ENCODE results near the gene NPIPB13. TPM values are rescaled to one million over a fixed set of nuclear protein-coding genes. Genes with fewer than 3 reads are reported as not detected.
A peak's percentile ranks its signal among the peaks of the same experiment; 100 is the strongest.
"Not testable (repeated sequence)": the region's sequence is repeated elsewhere in the genome, so short reads cannot be mapped to it uniquely, and the experiment has no call there.

The NPIPB13 gene
- total RNA-seq (2014; rRNA removed; shearing (Covaris generic); ENCODE audit: low replicate concordance), result 0.58 and 9.1 TPM in 2 replicates

GRCh38 chr16:30248379-30248778 is at the start of gene NPIPB13:
TSS of gene NPIPB13 (minus strand) at chr16:30248479. CDS start at chr16:30245573, 2,906 bp downstream.
- H3K9me3 ChIP-seq (ENCODE audit: low read length); H3K36me3 ChIP-seq (ENCODE audit: insufficient read depth, low read length); H3K79me2 ChIP-seq (ENCODE audit: low read length); H2AFZ ChIP-seq (ENCODE audit: low read length); H3K4me1 ChIP-seq (ENCODE audit: low read length); H3K4me3 ChIP-seq (ENCODE audit: low read length); H3K27me3 ChIP-seq (ENCODE audit: low read length); H3K27ac ChIP-seq (ENCODE audit: low read length); H4K20me1 ChIP-seq (ENCODE audit: insufficient read depth, low read depth, low read length); DNase-seq; H3K9me2 ChIP-seq (replicated peaks; ENCODE audit: insufficient read depth, low read length); H3K9ac ChIP-seq (ENCODE audit: low read length); H3K4me2 ChIP-seq (ENCODE audit: low read depth, low read length, poor library complexity, severe bottlenecking): not testable (repeated sequence)

DNA sequence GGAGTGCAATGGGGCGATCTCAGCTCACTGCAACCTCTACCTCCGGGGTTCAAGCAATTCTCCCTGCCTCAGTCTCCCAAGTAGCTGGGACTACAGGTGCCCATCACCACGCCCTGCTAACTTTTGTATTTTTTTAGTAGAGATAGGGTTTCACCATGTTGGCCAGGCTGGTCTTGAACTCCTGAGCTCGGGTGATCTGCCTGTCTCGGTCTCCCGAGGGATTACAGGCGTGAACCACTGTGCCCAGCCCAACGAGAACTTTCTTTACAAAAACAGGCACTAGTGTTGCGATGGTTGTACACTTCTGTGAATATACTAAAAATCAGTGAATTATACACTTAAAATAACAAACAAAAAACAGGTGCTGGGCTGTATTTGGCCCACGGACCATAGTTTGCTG is 34.1 kb upstream of the NPIPB13 start:
- not testable (repeated sequence) for H4K20me1 ChIP-seq (ENCODE audit: insufficient read depth, low read depth, low read length); H3K4me2 ChIP-seq (ENCODE audit: low read depth, low read length, poor library complexity, severe bottlenecking); H2AFZ ChIP-seq (ENCODE audit: low read length); H3K4me1 ChIP-seq (ENCODE audit: low read length); H3K27me3 ChIP-seq (ENCODE audit: low read length); H3K79me2 ChIP-seq (ENCODE audit: low read length); H3K36me3 ChIP-seq (ENCODE audit: insufficient read depth, low read length); H3K27ac ChIP-seq (ENCODE audit: low read length); H3K9me3 ChIP-seq (ENCODE audit: low read length); H3K9me2 ChIP-seq (replicated peaks; ENCODE audit: insufficient read depth, low read length); H3K9ac ChIP-seq (ENCODE audit: low read length); H3K4me3 ChIP-seq (ENCODE audit: low read length)
- peak; percentile 34 for DNase-seq

GRCh38 chr16:30278523-30278922 is 30.2 kb upstream of the NPIPB13 start:
- H3K36me3 ChIP-seq (ENCODE audit: insufficient read depth, low read length), result not testable (repeated sequence)

GRCh38 chr16:30217082-30217481 is 31.2 kb downstream of the NPIPB13 start:
- not testable (repeated sequence) for DNase-seq; H4K20me1 ChIP-seq (ENCODE audit: insufficient read depth, low read depth, low read length); H3K27ac ChIP-seq (ENCODE audit: low read length); H3K9me2 ChIP-seq (replicated peaks; ENCODE audit: insufficient read depth, low read length); H3K4me2 ChIP-seq (ENCODE audit: low read depth, low read length, poor library complexity, severe bottlenecking); H3K9ac ChIP-seq (ENCODE audit: low read length); H3K9me3 ChIP-seq (ENCODE audit: low read length); H3K4me3 ChIP-seq (ENCODE audit: low read length); H3K36me3 ChIP-seq (ENCODE audit: insufficient read depth, low read length); H3K79me2 ChIP-seq (ENCODE audit: low read length); H3K4me1 ChIP-seq (ENCODE audit: low read length); H3K27me3 ChIP-seq (ENCODE audit: low read length); H2AFZ ChIP-seq (ENCODE audit: low read length)

More at GRCh38 chr16:30278523-30278922, 30.2 kb upstream of the NPIPB13 start:
- H3K4me1 ChIP-seq (ENCODE audit: low read length); H3K4me2 ChIP-seq (ENCODE audit: low read depth, low read length, poor library complexity, severe bottlenecking); H4K20me1 ChIP-seq (ENCODE audit: insufficient read depth, low read depth, low read length); H3K79me2 ChIP-seq (ENCODE audit: low read length); H3K9me3 ChIP-seq (ENCODE audit: low read length); DNase-seq; H3K27ac ChIP-seq (ENCODE audit: low read length); H3K4me3 ChIP-seq (ENCODE audit: low read length); H3K27me3 ChIP-seq (ENCODE audit: low read length); H2AFZ ChIP-seq (ENCODE audit: low read length); H3K9ac ChIP-seq (ENCODE audit: low read length); H3K9me2 ChIP-seq (replicated peaks; ENCODE audit: insufficient read depth, low read length): not testable (repeated sequence)

GRCh38 chr16:30211414-30211813 is 36.9 kb downstream of the NPIPB13 start:
- H2AFZ ChIP-seq (ENCODE audit: low read length); H3K27me3 ChIP-seq (ENCODE audit: low read length); H3K4me1 ChIP-seq (ENCODE audit: low read length); H3K9me2 ChIP-seq (replicated peaks; ENCODE audit: insufficient read depth, low read length); H3K27ac ChIP-seq (ENCODE audit: low read length); H3K9ac ChIP-seq (ENCODE audit: low read length); H3K36me3 ChIP-seq (ENCODE audit: insufficient read depth, low read length); H4K20me1 ChIP-seq (ENCODE audit: insufficient read depth, low read depth, low read length); H3K79me2 ChIP-seq (ENCODE audit: low read length); H3K4me2 ChIP-seq (ENCODE audit: low read depth, low read length, poor library complexity, severe bottlenecking); DNase-seq; H3K4me3 ChIP-seq (ENCODE audit: low read length); H3K9me3 ChIP-seq (ENCODE audit: low read length): not testable (repeated sequence)

DNA sequence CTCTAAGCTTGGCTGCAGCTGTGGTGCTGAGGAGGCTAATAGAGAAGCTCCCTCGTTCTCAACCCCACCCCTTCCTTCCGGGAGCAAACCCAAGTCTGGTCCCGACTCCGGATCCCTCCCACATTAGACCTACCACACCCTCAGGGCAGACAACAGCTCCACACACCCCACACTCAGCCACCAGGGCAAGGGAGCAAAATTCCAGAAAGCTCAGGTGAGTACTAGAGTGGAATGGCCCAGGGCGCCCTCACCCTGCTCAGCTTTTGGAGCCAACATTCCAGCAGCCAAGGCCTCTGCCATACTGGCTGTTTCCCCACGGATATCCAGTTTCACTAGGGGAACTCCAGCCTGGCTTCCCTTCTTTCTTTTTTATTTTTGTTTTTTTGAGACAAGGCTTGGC is 39.2 kb downstream of the NPIPB13 start:
- H3K27me3 ChIP-seq (ENCODE audit: low read length); H3K36me3 ChIP-seq (ENCODE audit: insufficient read depth, low read length); H3K4me1 ChIP-seq (ENCODE audit: low read length); H3K4me2 ChIP-seq (ENCODE audit: low read depth, low read length, poor library complexity, severe bottlenecking); H3K9me2 ChIP-seq (replicated peaks; ENCODE audit: insufficient read depth, low read length); H3K9me3 ChIP-seq (ENCODE audit: low read length); H3K4me3 ChIP-seq (ENCODE audit: low read length); H3K9ac ChIP-seq (ENCODE audit: low read length); H4K20me1 ChIP-seq (ENCODE audit: insufficient read depth, low read depth, low read length); DNase-seq; H3K79me2 ChIP-seq (ENCODE audit: low read length); H3K27ac ChIP-seq (ENCODE audit: low read length); H2AFZ ChIP-seq (ENCODE audit: low read length): not testable (repeated sequence)

DNA sequence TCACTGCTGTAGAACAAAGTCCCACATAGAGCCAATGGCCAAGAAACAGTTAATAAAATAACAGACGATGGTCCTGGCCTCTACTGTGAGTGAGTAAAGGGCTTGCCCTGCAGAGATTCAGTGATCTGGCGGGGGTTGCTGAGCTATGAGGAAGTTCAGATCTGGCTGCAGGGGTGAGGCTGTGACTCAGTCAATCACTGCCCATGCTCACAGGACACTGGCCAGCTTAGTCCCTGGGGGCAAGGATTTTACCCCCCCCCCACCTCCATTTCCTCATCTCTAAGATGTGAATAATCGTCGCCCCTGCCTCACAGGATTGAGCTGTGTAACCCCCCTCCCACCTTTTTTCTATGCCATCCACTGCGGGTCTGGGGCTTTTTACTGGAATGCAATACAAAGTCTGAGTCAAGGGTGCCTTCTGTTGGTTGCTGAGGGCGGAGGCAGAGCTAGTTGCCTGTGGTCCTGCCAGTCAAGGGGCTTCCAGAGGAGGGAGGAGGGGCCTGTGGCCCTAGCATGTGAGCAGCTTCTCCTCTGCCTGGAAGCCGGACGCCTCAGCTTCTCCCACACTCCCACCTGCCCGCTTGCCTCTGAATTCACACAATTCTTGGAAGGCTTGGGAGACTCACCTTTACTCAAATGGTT is 41.1 kb downstream of the NPIPB13 start:
- not testable (repeated sequence) for H3K4me3 ChIP-seq (ENCODE audit: low read length); H3K9ac ChIP-seq (ENCODE audit: low read length); DNase-seq; H3K4me1 ChIP-seq (ENCODE audit: low read length); H3K4me2 ChIP-seq (ENCODE audit: low read depth, low read length, poor library complexity, severe bottlenecking); H3K36me3 ChIP-seq (ENCODE audit: insufficient read depth, low read length); H3K27me3 ChIP-seq (ENCODE audit: low read length); H3K79me2 ChIP-seq (ENCODE audit: low read length); H3K27ac ChIP-seq (ENCODE audit: low read length); H3K9me2 ChIP-seq (replicated peaks; ENCODE audit: insufficient read depth, low read length); H2AFZ ChIP-seq (ENCODE audit: low read length); H3K9me3 ChIP-seq (ENCODE audit: low read length); H4K20me1 ChIP-seq (ENCODE audit: insufficient read depth, low read depth, low read length)

DNA sequence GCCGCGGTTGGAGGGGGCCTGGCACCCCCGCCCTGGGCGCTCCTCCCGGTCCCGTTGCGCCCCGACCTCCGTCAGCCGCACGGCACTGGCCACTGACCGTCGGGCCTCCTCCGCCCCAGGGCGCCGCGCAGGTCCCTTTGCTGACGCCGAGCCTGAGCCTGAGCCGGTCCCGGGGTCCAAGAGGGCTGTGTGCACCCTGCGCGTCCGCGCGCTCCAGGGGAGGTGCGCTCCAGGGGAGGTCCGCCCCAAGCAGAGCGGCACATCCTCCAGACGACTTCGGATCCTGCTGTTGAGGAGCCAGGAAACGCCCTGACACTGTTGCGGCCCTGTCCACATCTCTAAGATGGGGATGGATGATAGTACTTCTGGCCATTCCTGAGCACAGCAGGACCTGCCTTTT is 42.0 kb downstream of the NPIPB13 start:
- not testable (repeated sequence) for H3K4me3 ChIP-seq (ENCODE audit: low read length); H3K9ac ChIP-seq (ENCODE audit: low read length); DNase-seq; H3K36me3 ChIP-seq (ENCODE audit: insufficient read depth, low read length); H3K4me2 ChIP-seq (ENCODE audit: low read depth, low read length, poor library complexity, severe bottlenecking); H3K79me2 ChIP-seq (ENCODE audit: low read length); H3K27me3 ChIP-seq (ENCODE audit: low read length); H3K4me1 ChIP-seq (ENCODE audit: low read length); H2AFZ ChIP-seq (ENCODE audit: low read length); H3K9me3 ChIP-seq (ENCODE audit: low read length); H3K9me2 ChIP-seq (replicated peaks; ENCODE audit: insufficient read depth, low read length); H4K20me1 ChIP-seq (ENCODE audit: insufficient read depth, low read depth, low read length); H3K27ac ChIP-seq (ENCODE audit: low read length)
